NCI-H2227 (cell line): Measurements from ENCODE around the gene GALNT13.

ENCODE experiments used
- DNase-seq: peaks from one replicate; lab custom pipeline; 2025; ENCODE audit not compliant: unreplicated experiment; lab: John Stamatoyannopoulos, UW

The GALNT13 gene

DNA sequence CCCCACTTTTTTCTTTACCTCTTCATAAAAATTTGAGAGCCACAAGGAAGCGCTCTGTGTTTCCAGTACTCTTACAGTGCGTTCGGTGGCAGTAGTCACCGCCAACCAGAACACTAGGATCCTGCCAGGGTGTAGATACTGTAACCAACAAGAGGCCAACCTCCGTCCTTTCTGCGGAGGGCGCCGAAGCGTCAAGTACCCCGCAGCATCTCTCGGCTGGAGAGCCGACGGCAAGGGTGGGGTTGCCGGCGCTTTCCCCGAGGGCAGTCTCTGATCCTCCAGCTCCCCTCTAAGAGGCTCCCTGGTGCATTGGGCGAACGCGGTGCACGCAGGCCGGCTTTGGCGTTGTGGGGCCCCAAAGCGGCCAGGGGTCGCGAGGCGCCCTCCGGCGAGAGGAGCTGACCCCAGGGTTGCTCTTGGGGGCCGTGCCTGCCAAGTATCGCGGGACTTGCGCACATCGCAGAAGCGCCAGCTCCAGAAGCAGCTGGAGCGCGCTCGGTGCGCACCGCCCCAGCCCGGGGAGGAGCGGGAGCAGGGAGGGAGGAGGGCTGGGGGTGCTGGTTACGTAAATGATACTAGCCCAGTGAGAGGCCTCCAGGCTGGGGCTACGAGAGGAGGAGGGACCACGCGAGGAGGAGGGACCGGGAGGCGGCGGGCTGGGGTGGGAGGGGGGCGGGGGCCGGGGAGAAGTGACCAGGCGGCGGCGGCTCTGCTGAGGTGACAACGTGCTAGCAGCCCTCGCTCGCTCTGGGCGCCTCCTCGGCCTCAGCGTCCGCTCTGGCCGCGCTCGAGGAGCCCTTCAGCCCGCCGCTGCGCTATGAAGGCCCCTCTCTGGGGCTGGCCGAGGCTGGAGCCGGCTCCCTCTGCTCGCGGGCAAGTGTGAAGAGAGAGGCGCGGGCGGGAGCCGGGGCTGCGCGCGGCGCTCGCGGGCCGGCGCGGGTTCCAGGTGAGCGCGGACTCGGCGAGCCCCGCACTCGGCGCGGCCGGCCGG lies at the start of gene GALNT13:
Gene GALNT13, plus strand, starts transcription at position 692 of the 991 bp plus-strand sequence.
- peak; percentile 97 for DNase-seq

DNA sequence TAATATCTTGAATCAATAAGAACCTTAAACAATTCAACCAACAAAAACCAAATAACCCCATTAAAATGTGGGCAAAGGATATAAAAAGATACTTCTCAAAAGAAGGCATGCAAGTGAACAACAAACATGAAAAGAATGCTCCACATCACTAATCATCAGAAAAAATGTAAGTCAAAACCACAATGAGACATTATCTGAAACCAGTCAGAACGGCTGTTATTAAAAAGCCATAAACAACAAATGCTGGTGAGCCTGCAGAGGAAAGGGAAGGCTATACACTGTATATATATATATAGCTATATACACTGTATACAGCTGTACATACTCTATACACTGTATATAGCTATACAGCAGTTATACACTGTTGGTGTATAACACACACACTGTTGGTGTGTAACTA lies 47.8 kb upstream of the GALNT13 start:
- no peak for DNase-seq

DNA sequence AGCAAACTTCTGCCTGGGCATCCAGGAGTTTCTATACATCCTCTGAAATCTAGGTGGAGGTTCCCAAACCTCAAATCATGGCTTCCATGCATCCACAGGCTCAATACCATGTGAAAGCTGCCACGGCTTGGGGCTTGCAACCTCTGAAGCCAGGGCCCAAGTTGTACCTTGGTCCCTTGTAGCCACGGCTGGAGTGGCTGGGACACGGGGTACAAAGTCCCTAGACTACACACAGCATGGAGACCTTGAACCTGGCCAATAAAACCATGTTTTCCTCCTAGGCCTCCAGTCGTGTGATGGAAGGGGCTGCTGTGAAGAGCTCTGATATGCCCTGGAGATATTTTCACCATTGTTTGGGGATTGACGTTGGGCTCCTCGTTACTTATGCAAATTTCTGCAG lies 43.4 kb upstream of the GALNT13 start:
- DNase-seq = no peak

DNA sequence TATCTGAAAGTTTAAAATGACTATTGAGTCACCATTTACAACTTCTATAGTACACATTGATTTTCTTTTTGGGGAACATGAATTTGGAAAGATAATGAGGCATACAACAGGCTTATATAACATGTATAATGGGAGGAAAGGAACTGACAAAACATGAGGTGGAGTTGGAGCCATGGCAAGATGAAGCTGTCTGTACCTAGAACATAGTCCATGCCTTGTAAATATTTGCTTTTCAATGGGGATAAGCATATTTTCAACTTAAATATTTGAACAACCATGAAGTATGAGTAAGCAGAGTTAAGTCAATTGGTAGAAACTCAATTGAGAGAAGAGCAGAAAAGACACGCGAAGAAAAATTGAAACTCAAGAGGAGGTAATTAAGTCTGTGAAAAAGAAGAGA lies 37.1 kb upstream of the GALNT13 start:
- no peak for DNase-seq

DNA sequence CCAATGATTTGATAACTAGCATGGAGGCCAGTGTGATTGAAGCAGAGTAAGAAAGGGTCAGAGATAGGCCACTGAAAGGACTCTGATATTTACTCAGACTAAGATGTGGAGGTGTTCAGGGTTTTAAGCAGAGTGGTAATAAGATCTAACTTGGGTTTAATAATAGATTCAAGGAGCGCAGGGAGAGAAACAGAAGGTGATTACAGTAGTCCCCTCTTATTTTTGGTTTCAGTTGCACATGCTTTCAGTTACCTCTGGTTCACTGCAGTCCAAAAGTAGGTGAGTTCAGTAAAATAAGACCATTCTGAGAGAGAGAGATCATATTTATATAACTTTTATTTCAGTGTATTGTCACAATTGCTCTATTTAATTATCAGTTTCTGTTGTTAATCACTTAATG lies 13.5 kb upstream of the GALNT13 start:
- no peak for DNase-seq

DNA sequence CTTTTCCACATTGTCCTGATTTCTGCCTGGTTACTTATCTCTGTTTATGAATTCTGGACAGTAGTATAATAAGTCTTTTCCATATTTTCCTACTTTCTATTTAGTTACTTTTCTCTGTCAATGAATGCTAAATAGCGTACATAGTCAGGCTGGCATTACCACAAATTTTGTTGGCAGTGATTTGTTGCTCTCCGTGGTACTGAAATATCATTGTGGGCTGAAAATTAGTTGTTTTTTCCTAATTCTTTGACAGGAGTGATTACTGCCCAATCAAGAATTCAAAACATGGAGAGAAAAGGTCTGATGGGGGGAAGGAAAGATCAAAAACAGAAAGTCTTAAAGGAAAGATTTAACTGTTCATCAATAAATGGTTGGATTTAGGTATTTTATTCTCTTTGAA lies 7.7 kb upstream of the GALNT13 start:
- DNase-seq = no peak

DNA sequence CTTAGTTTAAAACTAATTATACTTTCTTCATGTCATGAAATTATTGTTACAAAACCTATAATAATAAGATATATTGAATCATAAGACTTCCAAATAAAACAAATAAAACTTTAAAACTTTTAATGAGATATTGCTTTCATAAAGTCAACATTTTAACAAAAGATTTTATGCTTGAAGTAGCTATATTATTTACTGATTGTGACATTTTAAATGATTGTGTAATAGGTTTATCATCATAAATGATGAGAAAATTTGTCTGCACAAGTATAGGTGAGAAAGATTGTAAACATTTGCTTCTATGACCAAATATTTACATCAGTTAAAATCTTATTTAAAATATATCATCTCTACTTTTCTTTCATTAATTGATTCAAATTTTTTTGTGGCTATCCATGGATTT lies 5.1 kb upstream of the GALNT13 start:
- no peak for DNase-seq

DNA sequence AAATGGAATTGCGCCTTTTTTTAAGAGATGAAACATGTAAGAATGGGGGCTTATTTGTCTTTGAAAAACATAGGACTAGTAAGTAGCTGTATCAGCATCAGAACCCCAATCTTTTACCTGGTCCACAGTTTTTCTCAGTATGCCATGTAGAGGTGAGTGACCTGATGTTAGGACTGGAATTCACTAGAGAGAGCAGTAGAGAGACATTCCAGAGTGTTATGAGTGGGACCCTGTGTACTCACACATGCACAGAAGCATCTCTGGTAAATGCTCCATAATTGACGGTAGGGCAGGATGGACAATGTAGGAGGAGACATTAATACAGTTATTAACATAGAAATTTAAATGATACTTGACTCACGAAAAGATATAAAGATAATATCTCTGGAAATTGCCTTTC lies 1.4 kb upstream of the GALNT13 start:
- DNase-seq = peak; percentile 41

DNA sequence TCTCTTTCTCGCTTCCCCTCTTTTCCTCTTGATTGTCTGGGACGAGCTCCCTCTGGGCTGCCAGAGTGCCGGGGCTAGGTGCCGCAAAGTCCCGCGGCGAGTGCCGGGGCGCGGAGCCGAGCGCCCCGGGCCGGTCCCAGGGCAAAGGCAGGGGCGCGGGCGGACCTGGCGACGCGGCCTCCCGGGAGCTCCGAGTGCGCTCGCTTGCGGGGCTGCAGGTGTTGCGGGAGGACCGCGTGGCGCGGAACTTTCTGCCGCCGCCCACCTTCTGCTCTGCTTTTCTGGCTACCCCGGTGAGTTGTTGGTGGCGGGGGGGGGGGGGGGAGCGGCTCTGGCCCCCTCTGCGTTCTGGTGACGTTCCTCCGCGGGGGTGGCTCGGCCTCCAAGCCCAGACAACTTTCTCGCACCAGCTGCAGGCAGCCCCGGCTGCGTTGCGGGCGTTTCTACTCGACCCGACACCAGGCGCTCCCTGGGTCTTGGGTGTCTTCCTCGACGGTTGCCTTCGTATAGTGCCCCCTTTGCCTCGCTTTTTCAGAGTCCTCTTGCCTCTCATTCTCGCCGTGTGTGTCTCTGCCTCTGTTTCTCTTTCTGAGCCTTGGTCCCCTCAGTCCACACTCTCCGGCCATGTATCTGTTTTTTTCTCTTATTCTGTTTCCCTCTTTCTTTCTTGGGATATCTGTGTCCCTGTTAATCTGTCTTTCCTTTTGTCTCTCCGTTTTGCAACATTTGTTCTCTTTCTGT lies 759 bp downstream of the GALNT13 start:
- DNase-seq = peak; percentile 46

DNA sequence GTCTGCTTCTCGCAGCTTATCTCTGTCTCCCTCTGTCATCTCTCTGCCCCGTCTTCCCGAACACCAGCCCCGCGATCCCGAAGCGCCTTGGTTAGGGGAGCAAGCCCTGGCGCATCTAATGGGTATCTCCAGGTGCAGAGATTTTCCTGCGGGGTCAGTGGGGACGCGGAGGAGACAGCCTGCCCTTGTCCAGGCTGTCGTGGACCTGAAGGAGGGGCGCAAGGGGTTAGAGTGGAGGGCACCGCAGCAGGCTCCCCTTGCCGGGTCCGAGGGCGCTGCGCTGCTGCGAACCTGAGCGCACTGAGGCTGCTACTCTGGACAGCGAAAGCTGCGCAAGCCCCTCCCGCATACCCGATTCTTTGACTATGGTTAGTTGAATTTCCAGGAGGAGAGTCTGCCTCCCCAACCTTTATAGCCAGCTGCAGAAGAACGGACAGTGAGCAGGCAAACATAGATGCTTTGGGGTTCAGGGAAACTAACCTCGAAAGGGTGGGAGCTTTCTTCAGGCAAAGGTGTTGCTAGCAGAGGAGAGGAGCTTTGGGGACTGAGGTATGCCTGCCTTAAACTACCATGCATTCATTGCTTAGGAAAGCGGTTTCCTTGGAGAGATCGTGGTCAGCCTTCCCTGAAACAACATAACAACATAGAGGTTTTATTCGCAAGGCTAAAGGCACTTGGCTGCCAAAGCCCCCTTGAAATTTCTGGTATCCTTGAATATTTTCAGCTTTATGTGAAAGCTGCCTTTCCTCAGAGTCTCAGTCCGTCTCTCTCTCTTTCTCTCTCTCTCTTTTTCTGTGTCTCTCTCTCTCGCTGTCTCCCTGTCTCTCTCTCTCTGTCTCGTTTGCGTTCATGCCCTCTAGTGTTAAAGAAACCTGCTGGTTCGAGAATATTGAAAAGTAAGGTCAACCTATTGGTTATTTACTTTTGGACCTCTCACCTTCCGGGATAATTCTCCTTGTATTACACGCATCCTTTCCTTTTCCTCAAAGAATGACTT lies 1.6 kb downstream of the GALNT13 start:
- peak; percentile 52 for DNase-seq

DNA sequence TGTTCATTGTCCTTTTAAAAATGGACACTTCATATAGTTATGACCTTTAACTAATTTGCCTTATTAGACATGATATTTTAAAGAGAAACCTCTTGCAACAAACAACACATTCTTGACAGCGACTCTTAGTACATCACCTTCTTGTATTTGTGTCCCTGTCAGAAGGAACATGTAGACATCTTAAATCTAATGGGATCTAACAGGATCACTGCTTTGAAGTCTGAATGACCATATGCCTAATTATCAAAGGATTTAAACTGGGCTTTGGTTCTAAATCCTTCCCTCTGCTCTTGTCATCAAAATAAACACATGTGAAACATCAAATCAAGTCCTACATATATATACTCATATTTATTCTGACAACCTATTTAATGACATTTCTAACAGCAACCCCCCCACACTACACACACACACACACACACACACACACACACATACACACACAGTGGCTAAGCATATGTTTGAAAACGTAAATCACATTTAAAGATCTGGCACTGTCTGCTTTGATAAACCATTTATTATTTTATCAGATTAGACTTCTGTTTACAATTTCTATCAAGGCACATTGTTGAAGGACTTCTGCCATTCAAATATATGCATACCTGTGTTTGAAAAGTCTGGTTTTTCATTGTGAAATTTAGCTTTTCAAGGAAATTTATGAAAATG lies 4.2 kb downstream of the GALNT13 start:
- no peak for DNase-seq

DNA sequence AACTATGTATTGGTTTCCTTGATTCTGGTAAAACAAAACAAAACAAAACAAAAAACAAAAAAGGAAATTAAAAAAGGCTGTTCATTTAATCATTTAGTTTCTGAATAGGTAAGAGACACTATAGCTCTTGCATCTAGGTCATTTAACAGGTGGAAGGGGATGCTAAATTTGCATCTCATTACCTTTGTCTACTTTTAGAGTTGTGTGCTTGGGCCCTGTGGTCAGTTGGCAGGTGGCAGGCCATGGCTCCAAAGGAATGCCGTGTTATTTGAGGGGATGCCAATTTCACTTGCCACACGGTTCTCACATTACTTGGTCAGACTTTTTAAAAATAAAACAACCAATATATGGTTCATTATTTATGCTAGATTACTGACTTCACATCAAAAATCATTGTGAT lies 9.2 kb downstream of the GALNT13 start:
- DNase-seq = no peak

DNA sequence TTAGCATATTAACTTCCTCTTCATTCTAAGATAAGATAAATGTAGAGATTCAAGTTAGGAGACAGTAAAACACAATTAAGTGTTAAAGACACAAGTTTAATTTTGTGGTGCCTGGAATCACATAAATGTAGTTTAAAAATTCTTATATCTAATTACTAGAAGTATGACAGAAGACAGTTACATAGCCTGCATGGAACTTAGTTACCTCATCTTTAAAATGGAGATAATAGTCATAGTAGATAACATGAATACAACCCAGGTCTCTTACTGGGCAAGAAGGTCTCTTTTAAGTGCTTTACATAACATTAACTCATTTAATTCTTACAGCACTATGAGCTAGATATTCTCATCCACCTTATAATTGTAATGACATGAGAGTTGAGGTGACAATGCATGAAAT lies 15.1 kb downstream of the GALNT13 start:
- DNase-seq = no peak

DNA sequence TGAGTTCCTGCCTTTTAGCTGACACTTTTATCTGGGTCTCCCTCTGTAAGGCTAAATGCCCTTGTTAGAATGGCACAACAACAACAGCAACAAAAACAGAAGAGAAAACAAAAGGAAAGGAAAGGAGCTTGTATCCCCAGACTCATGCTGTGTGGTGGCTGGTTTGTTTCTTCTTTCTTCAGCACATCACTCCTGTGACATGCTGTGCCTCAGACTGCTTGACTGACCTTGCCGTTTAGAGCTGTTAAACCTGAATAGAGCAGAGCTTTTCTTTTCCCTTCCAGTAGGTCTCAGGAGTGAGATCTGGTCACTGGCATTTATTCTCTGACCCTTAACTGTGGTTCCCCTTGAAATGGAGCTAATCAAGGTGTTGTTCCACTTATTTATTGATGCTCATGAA lies 18.9 kb downstream of the GALNT13 start:
- DNase-seq = no peak

DNA sequence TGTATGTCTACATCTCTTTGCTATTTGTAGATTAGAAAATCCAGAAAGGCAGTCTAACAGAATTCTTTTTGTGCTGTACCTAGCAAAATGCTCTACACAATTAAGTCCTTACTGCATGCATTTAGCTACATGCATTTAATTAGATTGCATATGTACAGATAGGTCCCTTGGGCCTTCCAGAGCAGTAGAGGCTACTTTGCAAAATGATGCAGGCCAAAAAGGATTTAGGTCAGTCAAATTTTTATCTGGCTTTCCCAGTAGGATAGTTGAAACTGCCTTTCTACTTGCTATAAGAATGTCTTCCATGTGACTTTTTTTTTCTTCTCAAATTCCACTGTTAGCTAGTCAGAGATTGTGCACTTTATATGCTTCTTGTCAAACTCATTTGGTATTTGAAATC lies 19.3 kb downstream of the GALNT13 start:
- DNase-seq = no peak

DNA sequence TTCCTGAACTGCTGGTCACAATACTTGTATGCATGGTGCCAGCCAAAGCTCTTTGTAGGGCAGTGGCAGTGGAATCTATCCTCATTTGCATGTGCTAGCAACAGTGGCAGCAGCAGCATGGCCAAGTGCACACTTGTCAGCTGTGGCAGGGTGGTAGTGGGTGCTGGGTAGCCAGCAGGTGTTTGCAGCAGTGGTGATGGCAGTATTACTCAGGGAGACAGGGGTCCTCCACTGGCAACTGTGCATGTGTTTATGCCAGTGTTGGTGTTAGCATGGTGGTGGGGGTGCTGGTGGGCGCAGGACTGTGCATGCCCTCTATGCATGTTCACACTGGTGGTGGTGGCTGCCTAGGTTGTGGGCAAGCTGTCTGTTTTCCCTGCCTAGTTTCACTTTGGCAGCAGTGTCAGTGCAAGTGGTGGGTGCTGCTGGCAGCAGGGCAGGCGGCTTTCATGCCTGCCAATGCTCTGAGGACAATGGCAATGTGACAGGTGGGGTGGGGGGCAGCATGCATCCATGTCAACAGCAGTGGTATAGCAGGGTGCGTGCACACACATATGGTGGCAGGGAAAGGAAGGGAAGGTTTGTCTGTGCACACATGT lies 41.2 kb downstream of the GALNT13 start:
- no peak for DNase-seq

DNA sequence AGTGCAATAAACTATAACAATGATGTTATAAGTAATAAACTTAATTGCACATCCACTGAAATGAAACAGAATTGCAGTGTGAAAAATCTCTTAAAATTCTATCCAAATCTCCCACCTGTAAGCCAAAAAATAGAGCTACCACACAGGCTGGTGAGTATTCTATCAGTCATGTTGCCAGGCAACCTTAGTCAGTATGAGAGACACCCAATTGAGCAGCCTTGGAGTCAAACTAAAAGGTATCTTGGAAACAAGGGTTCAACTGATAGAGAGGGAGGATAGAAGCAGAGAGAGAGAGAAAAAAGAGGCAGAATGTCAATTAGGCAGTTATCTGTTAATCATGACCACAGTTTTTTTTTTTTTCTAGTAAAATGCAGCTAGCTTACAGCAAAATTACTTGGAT lies 45.8 kb downstream of the GALNT13 start:
- DNase-seq = no peak

DNA sequence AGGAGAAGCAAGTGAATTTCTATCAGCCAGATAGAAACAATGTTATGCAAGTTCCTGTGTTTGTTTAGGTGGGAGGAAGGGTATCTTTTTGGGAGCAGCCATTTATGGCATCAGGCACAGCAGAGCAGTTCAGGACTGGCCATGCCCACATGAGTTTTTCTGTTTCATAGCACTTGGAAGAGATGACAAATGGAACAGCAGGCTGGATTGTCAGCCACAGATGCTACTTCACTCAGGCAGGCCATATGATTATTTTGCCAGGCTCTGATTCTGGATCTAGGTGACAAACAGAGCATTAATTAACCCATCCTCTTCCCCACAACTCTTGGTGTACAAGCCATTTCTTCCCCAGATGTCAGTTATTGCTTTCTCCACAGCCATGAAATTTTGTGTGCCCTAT lies 63.8 kb downstream of the GALNT13 start:
- no peak for DNase-seq

DNA sequence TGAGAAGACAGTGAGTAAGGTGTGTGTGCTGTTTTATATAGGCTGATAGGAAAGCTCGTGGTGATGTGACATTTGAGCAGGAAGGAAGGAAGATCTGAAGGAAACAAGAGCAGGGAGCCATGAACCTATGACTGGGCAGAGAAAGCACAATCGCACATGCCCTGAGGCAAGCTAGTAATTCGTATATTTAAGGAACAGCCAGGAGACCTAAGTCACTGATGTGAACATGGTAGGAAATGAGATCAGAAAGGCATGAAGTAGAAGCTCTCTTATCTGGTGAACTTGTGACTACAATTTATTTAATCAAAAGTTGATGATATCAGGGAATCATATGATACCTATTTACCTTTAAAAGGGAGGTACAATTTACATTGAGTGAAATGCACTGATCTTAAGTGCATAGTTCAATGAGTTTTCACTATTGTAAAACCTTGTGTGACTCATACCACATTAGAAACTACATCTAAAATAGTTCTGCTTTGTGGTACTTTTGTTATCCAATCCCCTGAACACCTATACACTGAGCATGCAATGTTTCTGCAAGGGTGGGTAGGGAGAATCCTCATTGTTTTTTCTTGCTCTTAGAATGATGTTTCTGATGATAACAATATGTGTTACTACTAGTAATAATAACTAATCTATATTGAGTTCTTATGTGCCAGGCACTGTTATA lies 67.5 kb downstream of the GALNT13 start:
- no peak for DNase-seq
